Esophagus muscularis mucosa (tissue), 4 donors: ENCODE results near the gene FBXO31. TPM values are rescaled to one million over a fixed set of nuclear protein-coding genes. Genes with fewer than 3 reads are reported as not detected.
A peak's percentile ranks its signal among the peaks of the same experiment; 100 is the strongest.

Experiments
- DNase-seq: peaks from one replicate; pipeline ENCODE4 v3.0.0-alpha.2; 2017; ENCODE audit errors: extremely low spot score
- H3K27ac ChIP-seq, 4 donors: fragments of 200-600 bp; sonication (generic); replicated peaks in 1 of 4; 1 replicate in 3 of 4; 2 replicates in 1 of 4; pipeline ENCODE4 v1.5.1; 2016 to 2019; ENCODE audit warnings: mild to moderate bottlenecking in 1 of 4
- H3K27me3 ChIP-seq, 4 donors: fragments of 200-600 bp; sonication (generic); one replicate each; pipeline versions ENCODE4 v1.5.1 to v1.6.0; 2016 to 2019
- H3K36me3 ChIP-seq, 4 donors: fragments of 200-600 bp; sonication (generic); one replicate each; pipeline ENCODE4 v1.5.1; 2016 to 2019
- H3K4me1 ChIP-seq, 4 donors: fragments of 200-600 bp; sonication (generic); one replicate each; pipeline ENCODE4 v1.5.1; 2016 to 2019
- H3K4me3 ChIP-seq, 4 donors: fragments of 200-600 bp; sonication (generic); 1 replicate in 2 of 4; 2 replicates in 2 of 4; pipeline ENCODE4 v1.5.1; 2016 to 2019; ENCODE audit warnings: mild to moderate bottlenecking in 4 of 4, moderate library complexity in 1 of 4
- H3K9me3 ChIP-seq, 4 donors: fragments of 200-600 bp; sonication (generic); 1 replicate in 3 of 4; 2 replicates in 1 of 4; pipeline ENCODE4 v1.5.1; 2016 to 2019
- EP300 ChIP-seq: sonication (generic); formaldehyde crosslinking; IDR thresholded peaks from one replicate; pipeline ENCODE4 v1.6.1; 2017; ENCODE audit warnings: antibody characterized with exemption
- POLR2A ChIP-seq: fragments of 450-650 bp; IDR thresholded peaks from one replicate; pipeline ENCODE4 v1.6.1; 2017; ENCODE audit warnings: antibody characterized with exemption, moderate library complexity, mild to moderate bottlenecking, low read depth
- POLR2AphosphoS5 ChIP-seq, 2 donors: sonication (generic); formaldehyde crosslinking; IDR thresholded peaks; one replicate each; pipeline ENCODE4 v1.6.1; 2017; ENCODE audit warnings: antibody characterized with exemption in 2 of 2
- WGBS: methylation state at CpG from one replicate; pipeline ENCODE4 v1.1.5; 2018; 5-methylcytosine and 5-hydroxymethylcytosine counted together
- intact Hi-C: fragments of 100-400 bp; cut with DNase I; formaldehyde crosslinking; loops from one replicate; pipeline ENCODE4 v1.15.1; 2023
- total RNA-seq, 4 donors: library from RNA; depleted of rRNA; stranded (reverse); fragments of >200 nt; gene quantifications; one replicate each; pipeline versions ENCODE4 v1.1.0 to v1.2.1, GENCODE V29; 2016
- TF ChIP-seq, protein P1 (sequence below), 3 experiments: fragments of 200-600 bp in 2 of 3; fragments of 450-650 bp in 1 of 3; sonication (generic) in 2 of 3; IDR thresholded peaks; one replicate each; pipeline ENCODE4 v1.5.1; 2017 to 2019; ENCODE audit warnings: antibody characterized with exemption in 3 of 3, mild to moderate bottlenecking in 2 of 3, moderate library complexity in 1 of 3

The FBXO31 gene
- total RNA-seq, 4 donors from 2014 or later = 68.8 to 173 (median 102) TPM

DNA sequence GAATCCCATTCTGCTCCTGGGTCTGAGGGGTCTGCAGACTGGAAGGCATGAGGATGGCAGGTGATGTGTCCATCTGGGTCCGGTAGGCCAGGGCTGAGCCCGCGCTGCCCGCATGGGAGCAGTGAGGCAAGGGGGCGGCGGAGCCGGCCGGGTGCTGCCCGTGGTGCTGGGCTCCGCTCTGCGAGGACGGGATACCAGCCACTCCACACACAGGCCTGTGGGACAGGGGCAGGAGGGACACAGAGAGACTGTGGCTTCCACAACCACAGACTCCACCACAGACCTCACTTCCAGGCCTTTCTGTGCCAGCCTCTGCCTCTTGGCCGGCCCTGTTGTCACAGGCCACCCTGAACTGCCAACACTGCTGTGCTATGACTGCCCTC, 33.9 kb upstream of the FBXO31 start:
- no peak for DNase-seq
- Histone ChIP-seq H3K4me3 (no peak overlapping the region), H3K36me3 (peaks cover 51 to 99% (median 99%) of the 10 kb centered on the region in 4 donors), H3K27me3 (no peaks in the 10 kb centered on the region), H3K9me3 (no peaks in the 10 kb centered on the region), H3K4me1 (peaks cover 0 to 3% (median 1%) of the 10 kb centered on the region in 4 donors), H3K27ac (no peak overlapping the region)
- TF ChIP-seq, protein P1, sequence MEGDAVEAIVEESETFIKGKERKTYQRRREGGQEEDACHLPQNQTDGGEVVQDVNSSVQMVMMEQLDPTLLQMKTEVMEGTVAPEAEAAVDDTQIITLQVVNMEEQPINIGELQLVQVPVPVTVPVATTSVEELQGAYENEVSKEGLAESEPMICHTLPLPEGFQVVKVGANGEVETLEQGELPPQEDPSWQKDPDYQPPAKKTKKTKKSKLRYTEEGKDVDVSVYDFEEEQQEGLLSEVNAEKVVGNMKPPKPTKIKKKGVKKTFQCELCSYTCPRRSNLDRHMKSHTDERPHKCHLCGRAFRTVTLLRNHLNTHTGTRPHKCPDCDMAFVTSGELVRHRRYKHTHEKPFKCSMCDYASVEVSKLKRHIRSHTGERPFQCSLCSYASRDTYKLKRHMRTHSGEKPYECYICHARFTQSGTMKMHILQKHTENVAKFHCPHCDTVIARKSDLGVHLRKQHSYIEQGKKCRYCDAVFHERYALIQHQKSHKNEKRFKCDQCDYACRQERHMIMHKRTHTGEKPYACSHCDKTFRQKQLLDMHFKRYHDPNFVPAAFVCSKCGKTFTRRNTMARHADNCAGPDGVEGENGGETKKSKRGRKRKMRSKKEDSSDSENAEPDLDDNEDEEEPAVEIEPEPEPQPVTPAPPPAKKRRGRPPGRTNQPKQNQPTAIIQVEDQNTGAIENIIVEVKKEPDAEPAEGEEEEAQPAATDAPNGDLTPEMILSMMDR (IDR thresholded peaks at IDR 0.05) = no peak
- TF ChIP-seq EP300 = no peak
- no peak for TF ChIP-seq POLR2A
- no peak for TF ChIP-seq POLR2AphosphoS5 (IDR thresholded peaks at IDR 0.05)
- 100% methylated on average over 2 of the region's 13 CpGs for WGBS
- intact Hi-C loops = no loop called here

DNA sequence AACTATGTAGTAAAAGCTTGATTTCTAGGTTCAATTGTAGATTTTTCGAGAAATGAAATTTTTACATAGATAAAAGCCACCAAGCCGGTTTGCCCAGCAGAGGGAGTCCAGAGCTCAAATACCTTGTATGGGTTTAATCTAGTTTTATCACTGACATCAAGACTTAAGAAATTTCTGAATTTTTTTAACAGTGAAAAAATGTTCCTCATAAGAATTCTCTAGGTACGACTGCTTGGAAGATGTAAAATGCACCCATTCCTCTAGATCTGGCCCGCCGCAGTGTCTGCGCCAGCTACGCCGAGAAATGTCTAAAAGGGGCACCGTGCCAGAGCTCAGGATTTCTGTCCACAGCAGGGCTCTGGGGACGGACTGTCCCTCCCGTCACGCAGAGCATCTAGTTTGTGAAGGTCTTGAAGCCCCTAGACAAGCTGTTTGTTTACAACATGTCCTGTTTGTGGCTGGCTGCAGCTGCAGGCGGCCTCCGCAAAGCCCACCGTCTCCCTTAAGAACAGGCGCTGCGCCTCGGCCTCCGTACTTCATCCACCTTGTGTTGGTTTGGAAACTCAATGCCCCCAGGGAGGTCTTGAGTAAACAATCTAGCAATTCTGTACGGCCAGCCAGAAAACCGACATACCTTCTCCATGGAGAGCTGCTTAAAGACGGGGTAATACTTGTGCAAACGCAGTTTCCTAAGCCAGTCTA, 33.4 kb upstream of the FBXO31 start:
- Histone ChIP-seq H3K36me3 (peaks cover 56 to 99% (median 99%) of the 10 kb centered on the region in 4 donors), H3K27ac (no peak overlapping the region), H3K9me3 (no peaks in the 10 kb centered on the region), H3K4me3 (no peak overlapping the region), H3K27me3 (no peaks in the 10 kb centered on the region), H3K4me1 (peaks cover 0 to 3% (median 1%) of the 10 kb centered on the region in 4 donors)
- DNase-seq = no peak
- intact Hi-C loops = no loop called here
- TF ChIP-seq EP300 (no peak), POLR2AphosphoS5 (IDR thresholded peaks at IDR 0.05) (no peak), POLR2A (no peak)
- TF ChIP-seq, protein P1 (IDR thresholded peaks at IDR 0.05) = peak; percentile 51 to 72 (median 62)
- WGBS = 74% methylated on average over 21 of the region's 23 CpGs

DNA sequence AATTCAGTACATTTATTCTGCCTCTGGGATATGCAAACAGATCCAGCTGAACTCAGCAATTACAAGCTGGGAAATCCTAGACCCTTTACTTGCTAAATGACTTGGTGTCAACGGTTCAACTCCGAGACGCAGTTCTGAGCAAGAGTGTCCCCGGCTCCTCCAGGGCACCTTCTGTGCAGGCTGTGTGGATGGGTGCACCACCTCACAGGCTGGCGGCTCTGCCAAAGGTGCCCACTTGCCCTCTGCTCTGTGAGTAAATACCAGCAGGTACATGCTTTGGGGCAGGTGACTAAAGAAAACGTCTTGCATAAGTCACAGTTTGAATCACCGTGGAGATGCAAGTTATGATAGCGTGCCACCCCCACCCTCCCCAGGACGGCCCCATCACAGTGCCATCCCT, 31.9 kb upstream of the FBXO31 start:
- H3K36me3 ChIP-seq = peaks cover 69 to 99% (median 99%) of the 10 kb centered on the region in 4 donors
- intact Hi-C loops = no loop called here

DNA sequence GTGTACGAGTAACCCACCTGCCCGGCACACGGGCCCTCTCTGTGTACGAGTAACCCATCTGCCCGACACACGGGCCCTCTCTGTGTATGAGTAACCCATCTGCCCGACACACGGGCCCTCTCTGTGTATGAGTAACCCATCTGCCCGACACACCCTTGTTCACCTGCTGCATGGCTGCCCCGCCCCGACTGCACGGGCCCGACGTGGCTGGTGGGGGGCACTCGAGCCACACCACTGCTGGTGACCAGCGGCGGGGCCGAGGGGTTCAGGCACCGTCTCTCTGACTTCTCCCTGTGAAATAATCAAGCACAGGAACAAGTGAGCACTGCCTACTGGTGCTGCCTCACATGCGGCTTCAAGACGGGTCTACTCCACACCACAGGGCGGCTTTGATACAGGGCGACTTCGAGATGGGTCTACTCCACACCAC, 30.7 kb upstream of the FBXO31 start:
- 94% methylated on average over 6 of the region's 24 CpGs for WGBS
- peaks cover 0 to 3% (median 1%) of the 10 kb centered on the region in 4 donors for H3K4me1 ChIP-seq
- no peaks in the 10 kb centered on the region for H3K9me3 ChIP-seq
- intact Hi-C loops = loop anchor here (5.0 kb wide), 1 partner anchor 223 kb away; no protein-coding TSS in a partner anchor
- H3K27ac ChIP-seq = no peak overlapping the region
- peaks cover 68 to 99% (median 99%) of the 10 kb centered on the region in 4 donors for H3K36me3 ChIP-seq
- TF ChIP-seq, protein P1 (IDR thresholded peaks at IDR 0.05) = no peak
- TF ChIP-seq POLR2AphosphoS5 (IDR thresholded peaks at IDR 0.05) (no peak), POLR2A (no peak), EP300 (no peak)
- H3K27me3 ChIP-seq = no peaks in the 10 kb centered on the region
- no peak overlapping the region for H3K4me3 ChIP-seq
- no peak for DNase-seq

More for the DNA sequence above, 31.9 kb upstream of the FBXO31 start:
- H3K27ac ChIP-seq = no peak overlapping the region
- TF ChIP-seq, protein P1 (IDR thresholded peaks at IDR 0.05) = no peak
- TF ChIP-seq POLR2AphosphoS5 (IDR thresholded peaks at IDR 0.05) (no peak), POLR2A (no peak), EP300 (no peak)
- H3K4me1 ChIP-seq = peaks cover 0 to 3% (median 1%) of the 10 kb centered on the region in 4 donors
- DNase-seq = no peak
- no peak overlapping the region for H3K4me3 ChIP-seq
- 88% methylated on average over 9 of the region's 9 CpGs for WGBS
- no peaks in the 10 kb centered on the region for H3K27me3 ChIP-seq
- H3K9me3 ChIP-seq = no peaks in the 10 kb centered on the region
